Loucy (cell line): ENCODE results near the gene CACNA2D1.

Experiments
- CTCF ChIP-seq: fragments of 200-600 bp; sonication (generic); conservative IDR thresholded peaks from 2 replicates; pipeline ENCODE4 v1.5.1; 2014; ENCODE audit warnings: mild to moderate bottlenecking, antibody characterized with exemption, low read length
- EZH2phosphoT487 ChIP-seq: fragments of 200-600 bp; IDR thresholded peaks from 2 replicates; pipeline ENCODE4 v1.6.1; 2018; ENCODE audit warnings: antibody characterized with exemption, mild to moderate bottlenecking, moderate library complexity, borderline replicate concordance

GRCh38 chr7:82358009-82358578 lies 85.5 kb downstream of the CACNA2D1 start:
- no peak for TF ChIP-seq CTCF
- TF ChIP-seq EZH2phosphoT487: no peak
